ENCODE data around the gene RFC2.

GRCh38 chr7:74203956-74204618 lies 50.1 kb downstream of the RFC2 start:
- no peak for TF ChIP-seq POLR2A (IDR thresholded peaks at IDR 0.05)
- no peak for TF ChIP-seq CTCF (IDR thresholded peaks at IDR 0.05)

All from prostate gland (tissue), 2 donors.